Measurements from ENCODE around the gene ARAF.
"Not testable (repeated sequence)": the region's sequence is repeated elsewhere in the genome, so short reads cannot be mapped to it uniquely, and the experiment has no call there.

The ARAF gene

GRCh38 chrX:47586043-47586787 is 25.2 kb downstream of the ARAF start:
- DNase-seq, result no peak

- DNase-seq, result no peak
Measured at GRCh38 chrX:47587091-47587891, 26.3 kb downstream of the ARAF start.

DNA sequence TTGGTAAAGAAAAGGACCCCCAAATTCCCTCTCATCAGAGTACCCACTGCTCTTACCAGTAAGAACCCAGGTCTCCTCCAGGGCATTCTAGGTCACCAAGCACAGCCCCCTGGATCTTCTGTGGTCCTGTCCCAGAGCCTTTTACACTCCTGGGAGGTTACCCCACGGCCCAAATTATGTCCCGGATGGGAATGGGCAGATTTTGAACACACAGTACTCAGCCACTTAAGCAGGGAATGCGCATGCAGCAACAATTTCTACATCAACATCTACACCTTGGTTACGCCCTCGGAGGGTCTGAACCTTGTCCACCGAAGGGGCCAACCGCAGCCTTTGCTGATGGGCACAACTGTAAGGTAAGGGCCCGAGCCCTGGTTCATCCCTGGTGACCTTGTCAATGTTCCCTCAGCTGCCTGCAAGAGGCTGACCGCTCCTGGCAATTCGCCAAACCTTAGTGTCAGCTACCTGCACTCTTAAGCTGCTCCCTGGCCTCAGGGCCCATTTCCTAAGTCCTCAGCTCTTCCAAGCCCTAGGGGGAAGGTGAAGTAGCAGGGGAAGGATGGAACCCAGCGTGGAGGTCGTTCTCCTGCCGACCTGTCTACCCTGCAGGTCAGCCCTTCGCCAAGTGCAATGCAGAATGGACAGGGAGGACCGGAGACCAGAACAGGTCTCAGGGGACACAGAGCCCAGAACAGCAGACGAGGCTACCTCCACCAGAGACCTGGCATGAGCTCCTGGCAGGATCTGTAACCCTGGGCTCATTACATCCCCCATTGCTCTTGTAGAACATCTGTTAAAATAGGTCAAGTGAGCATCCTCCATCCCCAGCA is 27.1 kb downstream of the ARAF start:
- DNase-seq, result no peak

GRCh38 chrX:47590984-47591383 is 30.0 kb downstream of the ARAF start:
- DNase-seq, result no peak

GRCh38 chrX:47593522-47593921 is 32.5 kb downstream of the ARAF start:
- no peak for DNase-seq

GRCh38 chrX:47595716-47596251 is 34.8 kb downstream of the ARAF start:
- DNase-seq, result no peak

DNA sequence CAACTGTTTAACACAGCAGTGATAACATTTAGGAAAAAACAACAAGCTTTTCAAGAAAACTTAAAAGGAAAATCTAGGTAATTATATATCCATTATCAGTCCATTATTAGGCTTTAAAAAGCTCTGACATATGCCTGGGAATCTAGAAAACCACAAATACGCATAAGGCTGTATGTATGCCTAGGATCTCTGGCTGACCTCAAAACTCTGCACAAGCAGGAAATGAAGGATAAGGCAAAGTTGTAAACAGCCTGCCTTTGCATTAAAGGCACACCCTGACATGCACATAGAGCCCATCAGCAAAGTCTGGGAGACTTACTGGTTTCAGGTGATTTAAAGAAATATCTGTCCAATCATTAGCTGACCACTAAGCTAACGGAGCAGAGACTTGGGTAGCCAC is 35.3 kb downstream of the ARAF start:
- no peak for DNase-seq

DNA sequence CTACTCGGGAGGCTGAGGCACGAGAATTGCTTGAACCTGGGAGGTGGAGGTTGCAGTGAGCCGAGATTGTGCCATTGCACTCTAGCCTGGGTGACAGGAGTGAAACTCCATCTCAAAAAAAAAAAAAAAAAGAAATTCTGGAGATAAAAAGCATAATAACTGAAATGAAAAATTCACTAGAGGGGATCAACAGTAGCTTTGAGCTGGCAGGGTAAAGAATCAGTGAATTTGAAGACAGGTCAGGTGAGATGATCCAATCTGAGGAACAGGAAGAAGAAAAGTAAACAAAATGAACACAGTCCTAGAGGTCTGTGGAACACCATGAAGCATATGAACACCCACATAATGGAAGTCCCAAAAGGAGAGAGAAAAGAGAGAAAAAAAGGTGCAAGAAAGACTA is 36.2 kb downstream of the ARAF start:
- DNase-seq, result no peak

- DNase-seq, result not testable (repeated sequence)
Measured at GRCh38 chrX:47603125-47603524, 42.1 kb downstream of the ARAF start.

- no peak for DNase-seq
Measured at GRCh38 chrX:47605024-47605423, 44.0 kb downstream of the ARAF start.

DNA sequence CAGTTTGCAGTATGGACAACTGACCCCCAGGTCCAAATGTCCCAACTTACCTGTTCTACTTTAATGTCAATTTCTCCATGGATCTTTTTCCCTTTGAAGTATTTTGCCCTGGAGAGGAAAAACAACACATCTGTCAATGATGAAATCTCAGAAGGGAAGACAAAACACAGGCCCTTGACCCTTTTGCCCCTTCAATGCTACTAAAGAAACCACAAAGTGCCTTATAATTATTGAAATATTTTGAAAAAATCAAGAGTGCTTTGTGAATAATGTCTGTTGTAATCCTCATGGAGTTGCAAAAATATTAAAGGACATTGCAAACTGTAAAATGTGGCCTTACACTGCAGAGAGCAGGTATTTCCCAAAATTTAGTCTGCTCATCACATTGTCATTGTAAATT is 46.1 kb downstream of the ARAF start:
- DNase-seq, result no peak

GRCh38 chrX:47608130-47608810 is 47.3 kb downstream of the ARAF start:
- DNase-seq, result no peak

- DNase-seq, result no peak
Measured at GRCh38 chrX:47610511-47610910, 49.5 kb downstream of the ARAF start.

GRCh38 chrX:47611489-47611888 is 50.5 kb downstream of the ARAF start:
- no peak for DNase-seq

GRCh38 chrX:47611926-47612325 is 50.9 kb downstream of the ARAF start:
- DNase-seq, result no peak

DNA sequence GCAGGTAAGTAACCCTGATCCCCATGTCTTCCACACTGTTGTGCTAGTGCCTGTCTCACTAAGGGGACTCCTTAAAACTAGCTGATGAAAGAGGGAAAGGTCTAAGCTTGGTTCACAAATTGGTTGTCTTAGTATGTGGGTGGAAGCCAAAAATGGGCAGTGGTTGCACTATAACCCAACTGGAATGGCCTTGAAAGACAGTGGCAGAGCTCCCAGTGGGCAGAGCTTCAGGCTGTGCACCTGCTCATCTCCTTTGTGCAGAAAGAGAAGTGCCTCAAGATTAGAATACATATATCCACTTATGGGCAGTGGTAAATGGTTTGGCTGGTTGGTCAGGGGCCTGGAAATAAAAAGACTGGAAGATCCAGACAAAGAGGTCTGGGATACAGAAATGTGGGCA is 51.4 kb downstream of the ARAF start:
- DNase-seq, result no peak

DNA sequence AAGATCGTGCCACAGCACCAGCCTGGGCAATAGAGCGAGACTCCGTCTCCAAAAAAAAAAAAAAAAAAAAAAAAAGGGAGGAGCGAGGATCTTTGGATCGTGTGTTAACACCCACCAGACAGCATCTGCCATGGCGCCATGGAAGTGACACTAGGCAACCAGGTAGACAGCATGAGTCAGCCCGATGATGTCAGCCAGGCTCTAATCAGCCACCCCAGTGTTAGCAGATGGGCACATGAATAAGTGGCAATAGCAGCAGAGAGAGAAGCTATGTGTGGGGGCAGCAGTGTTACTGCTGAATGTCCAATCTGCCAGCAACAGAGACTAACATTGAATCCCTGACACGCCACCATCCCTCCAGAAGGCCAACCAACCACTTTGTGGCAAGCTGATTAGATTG is 52.1 kb downstream of the ARAF start:
- DNase-seq, result no peak

GRCh38 chrX:47614618-47615017 is 53.6 kb downstream of the ARAF start:
- DNase-seq, result no peak

- DNase-seq, result no peak
Measured at GRCh38 chrX:47618923-47619485, 58.0 kb downstream of the ARAF start.

DNA sequence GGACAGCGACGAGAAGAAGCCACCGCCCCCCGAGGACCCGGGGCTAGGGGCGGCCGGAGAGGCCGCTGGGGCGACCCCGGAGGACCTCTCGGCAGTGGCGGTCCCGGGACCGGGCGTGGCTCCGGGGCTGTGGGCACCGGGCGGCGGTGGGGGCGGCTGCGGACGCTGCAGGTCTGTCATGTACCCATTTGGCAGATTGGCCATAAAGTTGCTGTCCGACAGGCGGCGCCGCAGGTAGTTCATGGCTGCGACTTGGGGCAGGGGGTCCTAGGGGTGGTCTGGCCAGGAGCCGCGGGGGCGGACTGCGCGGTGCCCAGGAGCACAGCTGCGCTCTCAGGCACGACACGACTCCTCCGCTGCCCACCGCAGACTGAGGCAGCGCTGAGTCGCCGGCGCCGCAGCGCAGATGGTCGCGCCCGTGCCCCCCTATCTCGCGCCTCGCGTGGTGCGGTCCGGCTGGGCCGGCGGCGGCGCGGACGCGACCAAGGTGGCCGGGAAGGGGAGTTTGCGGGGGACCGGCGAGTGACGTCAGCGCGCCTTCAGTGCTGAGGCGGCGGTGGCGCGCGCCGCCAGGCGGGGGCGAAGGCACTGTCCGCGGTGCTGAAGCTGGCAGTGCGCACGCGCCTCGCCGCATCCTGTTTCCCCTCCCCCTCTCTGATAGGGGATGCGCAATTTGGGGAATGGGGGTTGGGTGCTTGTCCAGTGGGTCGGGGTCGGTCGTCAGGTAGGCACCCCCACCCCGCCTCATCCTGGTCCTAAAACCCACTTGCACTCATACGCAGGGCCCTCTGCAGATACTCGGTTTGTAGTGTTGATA is 58.7 kb downstream of the ARAF start, which contains the start of gene SYN1:
TSS of gene SYN1 (minus strand) at position 372 of the 817 bp plus-strand sequence. CDS start at position 243, 129 bp downstream.
- DNase-seq, result peak; percentile 8 to 86

DNA sequence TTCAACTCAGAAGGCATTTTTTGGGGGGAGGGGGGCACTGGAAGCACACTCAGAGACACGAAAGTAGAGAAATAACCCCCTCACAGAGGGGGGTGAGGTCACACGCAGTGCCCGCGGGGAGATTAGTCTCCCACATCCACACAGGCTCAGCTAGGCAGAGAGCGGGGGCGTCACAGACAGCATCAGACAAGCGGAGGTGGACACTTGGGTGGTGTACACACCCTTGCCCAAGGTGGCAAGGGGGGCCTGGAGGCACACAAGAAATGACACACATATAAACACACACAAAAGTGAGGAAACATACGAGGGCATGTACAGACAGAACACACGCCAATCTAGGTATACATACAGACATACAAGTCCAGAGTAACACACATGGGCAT is 59.3 kb downstream of the ARAF start:
- DNase-seq, result no peak

All from NCI-H446 (cell line).